IPS-18c (cell line): ENCODE results near the gene UGT1A3.

Experiments
- H3K4me3 ChIP-seq: 2 replicates; pipeline ENCODE4 v1.7.0; 2013; ENCODE audit warnings: low read depth, mild to moderate bottlenecking, low read length, moderate library complexity; ENCODE audit not compliant: insufficient read depth
- H3K9me3 ChIP-seq: one replicate; pipeline ENCODE4 v1.6.1; 2013; ENCODE audit warnings: mild to moderate bottlenecking, low read length, moderate library complexity; ENCODE audit not compliant: control insufficient read depth, insufficient read depth

Gene UGT1A3

GRCh38 chr2:233728723-233729301, at the start of gene UGT1A3:
UGT1A3 (plus strand) TSS chr2:233729042; CDS start chr2:233729127, 85 bp downstream.
- H3K4me3 ChIP-seq = no peak within 1 kb of the TSS
- peaks cover 4% of the 10 kb centered on the region for H3K9me3 ChIP-seq

GRCh38 chr2:233679196-233679595, 49.6 kb upstream of the UGT1A3 start:
- Histone ChIP-seq H3K4me3 (no peak overlapping the region), H3K9me3 (no peaks in the 10 kb centered on the region)

- no peak overlapping the region for H3K4me3 ChIP-seq
These were observed 48.3 kb upstream of the UGT1A3 start for GRCh38 chr2:233680361-233681045.

GRCh38 chr2:233681521-233682099, 47.2 kb upstream of the UGT1A3 start, which contains the start of gene UGT1A7:
UGT1A7 (plus strand) TSS chr2:233681901; CDS start chr2:233681938, 37 bp downstream.
- Histone ChIP-seq H3K9me3 (no peaks in the 10 kb centered on the region), H3K4me3 (no peak within 1 kb of the TSS)

More at GRCh38 chr2:233680361-233681045, 48.3 kb upstream of the UGT1A3 start:
- no peaks in the 10 kb centered on the region for H3K9me3 ChIP-seq

GRCh38 chr2:233684640-233685039, 44.2 kb upstream of the UGT1A3 start:
- Histone ChIP-seq H3K4me3 (no peak overlapping the region), H3K9me3 (no peaks in the 10 kb centered on the region)

- Histone ChIP-seq H3K4me3 (no peak overlapping the region), H3K9me3 (no peaks in the 10 kb centered on the region)
These were observed 41.9 kb upstream of the UGT1A3 start for GRCh38 chr2:233686928-233687327.

GRCh38 chr2:233688341-233688740, 40.5 kb upstream of the UGT1A3 start:
- Histone ChIP-seq H3K4me3 (no peak overlapping the region), H3K9me3 (peaks cover 2% of the 10 kb centered on the region)

GRCh38 chr2:233689031-233689430, 39.8 kb upstream of the UGT1A3 start:
- Histone ChIP-seq H3K9me3 (peaks cover 2% of the 10 kb centered on the region), H3K4me3 (no peak overlapping the region)

- H3K9me3 ChIP-seq = peaks cover 2% of the 10 kb centered on the region
- no peak overlapping the region for H3K4me3 ChIP-seq
These were observed 39.3 kb upstream of the UGT1A3 start for GRCh38 chr2:233689501-233689900.

GRCh38 chr2:233690444-233690843, 38.4 kb upstream of the UGT1A3 start:
- Histone ChIP-seq H3K9me3 (peaks cover 2% of the 10 kb centered on the region), H3K4me3 (no peak overlapping the region)

- Histone ChIP-seq H3K4me3 (no peak overlapping the region), H3K9me3 (peaks cover 2% of the 10 kb centered on the region)
These were observed 37.1 kb upstream of the UGT1A3 start for GRCh38 chr2:233691443-233692433.

- H3K4me3 ChIP-seq = no peak within 1 kb of the TSS
- peaks cover 2% of the 10 kb centered on the region for H3K9me3 ChIP-seq
These were observed 36.2 kb upstream of the UGT1A3 start, which contains the start of gene UGT1A6 for GRCh38 chr2:233692648-233693047. UGT1A6 (plus strand) TSS chr2:233692890; CDS start chr2:233693005, 115 bp downstream.

GRCh38 chr2:233693963-233694362, 34.9 kb upstream of the UGT1A3 start:
- no peak overlapping the region for H3K4me3 ChIP-seq
- peaks cover 2% of the 10 kb centered on the region for H3K9me3 ChIP-seq

- no peak overlapping the region for H3K4me3 ChIP-seq
These were observed 30.1 kb upstream of the UGT1A3 start for GRCh38 chr2:233698740-233699139.

GRCh38 chr2:233699424-233700027, 29.3 kb upstream of the UGT1A3 start:
- Histone ChIP-seq H3K9me3 (no peaks in the 10 kb centered on the region), H3K4me3 (no peak overlapping the region)

More at GRCh38 chr2:233698740-233699139, 30.1 kb upstream of the UGT1A3 start:
- no peaks in the 10 kb centered on the region for H3K9me3 ChIP-seq

- no peak overlapping the region for H3K4me3 ChIP-seq
- no peaks in the 10 kb centered on the region for H3K9me3 ChIP-seq
These were observed 28.7 kb upstream of the UGT1A3 start for GRCh38 chr2:233700028-233700635.
